ENCODE data around the gene AGER. TPM values are rescaled to one million over a fixed set of nuclear protein-coding genes. Genes with fewer than 3 reads are reported as not detected.

The AGER gene
- total RNA-seq, 2 experiments from 2014 or later, result 15.5 to 16.4 TPM

- H3K9me3 Mint-ChIP-seq, result no peaks in the 10 kb centered on the region
- ATAC-seq, result no peak
- H3K4me1 Mint-ChIP-seq (ENCODE audit: low read depth), result peaks cover 26% of the 10 kb centered on the region
- ChIA-PET CTCF (no interaction called here), POLR2A (interaction anchor here (2.4 kb wide), 1 partner anchor 48 kb away, joined by 8 read pairs; no protein-coding TSS in a partner anchor)
- TF ChIP-seq, protein P1, sequence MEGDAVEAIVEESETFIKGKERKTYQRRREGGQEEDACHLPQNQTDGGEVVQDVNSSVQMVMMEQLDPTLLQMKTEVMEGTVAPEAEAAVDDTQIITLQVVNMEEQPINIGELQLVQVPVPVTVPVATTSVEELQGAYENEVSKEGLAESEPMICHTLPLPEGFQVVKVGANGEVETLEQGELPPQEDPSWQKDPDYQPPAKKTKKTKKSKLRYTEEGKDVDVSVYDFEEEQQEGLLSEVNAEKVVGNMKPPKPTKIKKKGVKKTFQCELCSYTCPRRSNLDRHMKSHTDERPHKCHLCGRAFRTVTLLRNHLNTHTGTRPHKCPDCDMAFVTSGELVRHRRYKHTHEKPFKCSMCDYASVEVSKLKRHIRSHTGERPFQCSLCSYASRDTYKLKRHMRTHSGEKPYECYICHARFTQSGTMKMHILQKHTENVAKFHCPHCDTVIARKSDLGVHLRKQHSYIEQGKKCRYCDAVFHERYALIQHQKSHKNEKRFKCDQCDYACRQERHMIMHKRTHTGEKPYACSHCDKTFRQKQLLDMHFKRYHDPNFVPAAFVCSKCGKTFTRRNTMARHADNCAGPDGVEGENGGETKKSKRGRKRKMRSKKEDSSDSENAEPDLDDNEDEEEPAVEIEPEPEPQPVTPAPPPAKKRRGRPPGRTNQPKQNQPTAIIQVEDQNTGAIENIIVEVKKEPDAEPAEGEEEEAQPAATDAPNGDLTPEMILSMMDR (IDR thresholded peaks at IDR 0.05), result no peak
- DNase-seq, result no peak
- no peaks in the 10 kb centered on the region for H3K27me3 Mint-ChIP-seq
- intact Hi-C loops (cut with micrococcal nuclease), result loop anchor here (2.0 kb wide), 1 partner anchor 63 kb away; no protein-coding TSS in a partner anchor
- H3K27ac Mint-ChIP-seq, result no peak overlapping the region
- H3K36me3 Mint-ChIP-seq (ENCODE audit: low read depth), result peaks cover 6% of the 10 kb centered on the region
- H3K4me3 Mint-ChIP-seq, result peak overlapping the region; percentile 52
Observed at GRCh38 chr6:32131439-32131948, 52.6 kb downstream of the AGER start.

Small RNA genes lying within 50 kb of the gene (microRNA-seq; reads per million reads assigned to microRNA genes)
- 2.1 reads per million for gene MIR6721 (ENCODE audit: borderline microRNAs expressed, borderline replicate concordance)
- gene MIR6833 (ENCODE audit: borderline microRNAs expressed, borderline replicate concordance), result not detected

Other genes starting within 250 kb of the AGER start
- gene CFB, start 238.2 kb downstream of the AGER start, total RNA-seq, result under 1 TPM; 0.43 to 0.45 TPM
- 10 to 100 TPM; 60.5 to 61.0 TPM for gene NELFE, start 225.3 kb downstream of the AGER start, total RNA-seq
- gene SKIC2, start 225.1 kb downstream of the AGER start, total RNA-seq, result 10 to 100 TPM; 76.5 to 77.3 TPM
- gene DXO, start 212.1 kb downstream of the AGER start, total RNA-seq, result 10 to 100 TPM; 13.0 to 13.1 TPM
- gene C4A, start 202.2 kb downstream of the AGER start, total RNA-seq, result 1 to 10 TPM; 2.8 to 3.2 TPM
- gene C4B, start 169.5 kb downstream of the AGER start, total RNA-seq, result 1 to 10 TPM; 2.7 to 3.3 TPM
- gene CYP21A2, start 145.8 kb downstream of the AGER start, total RNA-seq, result under 1 TPM; 0.16 to 0.27 TPM
- gene TNXB, start 74.9 kb downstream of the AGER start, total RNA-seq, result 1 to 10 TPM; 1.8 to 3.7 TPM
- gene ATF6B, start 56.0 kb downstream of the AGER start, total RNA-seq, result 10 to 100 TPM; 54.1 to 55.2 TPM
- 1 to 10 TPM; 5.3 to 5.8 TPM for gene FKBPL, start 54.0 kb downstream of the AGER start, total RNA-seq
- gene PRRT1, start 32.3 kb downstream of the AGER start, total RNA-seq, result 1 to 10 TPM; 1.1 to 1.6 TPM
- 10 to 100 TPM; 14.4 to 21.7 TPM for gene PPT2, start 30.1 kb downstream of the AGER start, total RNA-seq
- gene EGFL8, start 19.7 kb downstream of the AGER start, total RNA-seq, result 10 to 100 TPM; 13.3 to 14.0 TPM
- 10 to 100 TPM; 24.6 to 28.7 TPM for gene AGPAT1, start 8.2 kb downstream of the AGER start, total RNA-seq
- gene RNF5, start 5.8 kb downstream of the AGER start, total RNA-seq, result 10 to 100 TPM; 55.4 to 57.9 TPM
- gene PBX2, start 5.9 kb upstream of the AGER start, total RNA-seq, result 10 to 100 TPM; 59.6 to 64.2 TPM
- 10 to 100 TPM; 67.8 to 68.7 TPM for gene GPSM3, start 8.4 kb upstream of the AGER start, total RNA-seq
- 1 to 10 TPM; 1.2 to 1.3 TPM for gene NOTCH4, start 39.8 kb upstream of the AGER start, total RNA-seq
- gene TSBP1, start 187.7 kb upstream of the AGER start, total RNA-seq, result not detected
- gene BTNL2, start 222.9 kb upstream of the AGER start, total RNA-seq, result not detected

Data from activated CD8-positive, alpha-beta T cell treated with anti-CD3 and anti-CD28 coated beads for 36 hours (primary cell).